NCI-H146 treated with DMSO at 0.1 percent for 48 hours (cell line): ENCODE results near the gene ZXDA.
"Not testable (repeated sequence)": the region's sequence is repeated elsewhere in the genome, so short reads cannot be mapped to it uniquely, and the experiment has no call there.

Experiments
- DNase-seq: peaks from one replicate; lab custom pipeline; 2025; ENCODE audit not compliant: unreplicated experiment; lab: John Stamatoyannopoulos, UW

ZXDA gene

GRCh38 chrX:57910287-57910912, at the start of gene ZXDA:
Gene ZXDA, minus strand, starts transcription at chrX:57910458. Its CDS starts 38 bp downstream, at chrX:57910420.
- not testable (repeated sequence) for DNase-seq

GRCh38 chrX:57952320-57952678, 42.0 kb upstream of the ZXDA start:
- no peak for DNase-seq

DNA sequence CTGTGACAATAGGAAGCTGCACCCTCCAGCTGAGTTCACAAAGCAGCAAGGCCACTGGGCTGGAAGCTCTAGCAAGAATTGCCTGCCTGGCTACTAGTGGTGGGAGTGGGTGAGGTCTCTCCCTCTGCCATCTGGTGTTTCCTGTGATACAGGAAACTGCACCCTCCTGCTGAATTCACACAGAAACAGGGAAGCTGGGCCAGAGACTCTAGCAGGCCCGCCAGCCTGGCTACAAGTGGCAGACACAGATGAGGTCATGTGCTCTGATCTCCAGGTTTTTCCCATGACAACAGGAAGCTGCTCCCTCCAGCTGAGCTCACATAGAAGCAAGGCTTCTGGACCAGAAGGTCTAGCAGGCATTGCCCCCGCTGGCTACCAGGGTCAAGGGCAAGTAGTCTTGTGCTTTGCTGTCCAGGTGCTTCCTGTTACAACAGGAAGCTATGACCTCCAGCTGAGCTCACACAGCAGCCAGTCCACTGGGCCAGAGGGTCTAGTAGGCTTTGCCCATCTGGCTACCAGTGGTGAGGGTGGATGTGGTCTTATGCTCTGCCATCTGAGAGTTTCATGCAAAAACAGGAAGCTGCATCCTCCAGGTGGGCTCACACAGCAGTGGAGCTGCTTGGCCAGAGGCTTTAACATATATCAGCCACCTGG, 41.5 kb upstream of the ZXDA start:
- no peak for DNase-seq

DNA sequence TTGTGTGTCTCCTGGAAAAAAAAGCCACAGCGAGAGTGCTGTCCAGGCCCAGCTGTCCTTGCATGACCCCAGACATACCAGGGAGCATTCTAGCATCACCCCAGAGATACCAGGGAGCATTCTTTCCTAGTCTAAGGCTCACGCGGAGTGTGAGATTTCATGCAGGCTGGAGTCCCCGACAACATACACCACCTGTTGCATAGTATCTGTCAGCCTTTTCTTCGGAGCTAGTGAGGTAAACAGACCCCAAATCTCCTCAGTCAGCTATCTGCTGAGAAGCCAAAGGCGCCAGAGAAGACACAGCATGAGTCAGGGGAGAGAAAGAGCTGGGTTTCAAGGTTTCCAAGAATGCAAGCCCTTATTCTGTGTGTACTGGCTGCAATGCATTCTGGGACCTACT, 23.1 kb upstream of the ZXDA start:
- DNase-seq: no peak

DNA sequence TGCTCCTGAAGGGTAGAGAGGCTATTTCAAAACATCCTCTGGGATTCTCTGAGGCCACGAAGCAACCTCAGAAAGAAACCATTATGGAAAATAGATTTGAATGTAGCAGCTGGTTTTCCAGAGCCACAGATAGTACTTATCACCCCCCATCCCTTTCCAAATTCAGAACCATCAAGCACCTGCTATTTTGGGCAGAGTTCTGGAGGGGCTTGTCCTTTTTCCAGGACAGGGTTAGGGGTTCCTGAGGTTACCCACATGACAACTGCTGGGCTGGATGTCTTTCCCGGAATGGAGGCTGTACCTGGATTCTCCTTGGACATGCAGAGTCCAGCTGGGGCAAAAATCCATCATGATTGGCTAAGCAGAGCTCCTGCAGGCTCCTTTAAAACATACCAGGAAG, 22.0 kb upstream of the ZXDA start:
- DNase-seq: no peak

DNA sequence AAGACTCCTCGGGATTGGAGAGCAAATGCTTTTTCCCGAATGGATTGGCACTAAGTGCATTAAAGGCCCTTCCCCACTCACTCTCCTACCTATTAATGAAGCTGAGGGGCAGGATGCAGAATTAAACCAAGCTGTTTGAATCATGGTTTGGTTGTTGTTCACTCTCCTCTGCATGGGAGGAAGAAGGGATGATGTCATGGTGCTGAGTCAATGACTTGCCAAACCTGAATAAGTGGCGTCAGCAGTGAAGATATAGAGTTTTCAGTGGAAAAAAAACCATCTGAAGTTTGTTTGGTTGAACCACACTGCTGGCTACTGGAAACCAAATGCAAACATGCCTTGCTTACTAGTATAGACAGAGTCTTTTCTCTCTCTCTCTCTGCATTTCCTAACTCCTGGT, 19.8 kb upstream of the ZXDA start:
- no peak for DNase-seq

DNA sequence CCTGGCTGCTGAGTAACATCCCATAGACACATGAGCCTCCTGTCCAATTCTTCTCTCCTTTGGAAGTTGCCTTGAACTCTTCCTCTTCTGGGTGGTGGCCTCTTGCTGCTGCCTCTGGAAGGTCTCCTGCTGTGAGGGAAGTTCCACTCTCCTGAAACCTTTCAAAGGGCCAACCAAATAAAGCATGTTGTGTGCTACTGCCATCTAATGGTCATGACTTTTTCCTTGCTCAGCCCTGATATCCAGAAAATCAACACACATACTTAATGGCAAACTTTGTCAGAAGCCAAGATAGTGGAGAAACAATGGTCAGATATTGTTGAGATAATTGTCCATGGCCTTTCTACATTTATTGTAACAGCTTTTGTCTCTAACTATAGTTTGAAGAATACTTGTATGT, 19.1 kb upstream of the ZXDA start:
- no peak for DNase-seq

DNA sequence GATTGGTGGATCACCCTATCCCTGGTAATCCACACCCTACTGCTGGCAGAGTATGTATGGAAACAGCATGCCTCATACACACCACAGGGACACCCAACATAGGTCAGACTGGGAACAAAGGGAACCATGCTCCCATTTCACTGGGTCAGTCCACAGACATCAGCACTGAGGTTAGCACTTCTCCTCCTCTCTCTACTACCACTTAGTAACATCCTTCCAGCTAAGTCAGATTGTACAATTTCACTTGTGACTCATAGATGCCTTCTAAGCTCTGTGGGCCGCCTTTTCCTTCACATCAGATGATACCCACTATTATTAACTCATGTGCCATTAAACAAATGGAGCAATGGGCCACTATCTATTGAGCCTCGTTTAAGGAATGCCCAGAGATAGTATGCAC, 15.5 kb upstream of the ZXDA start:
- no peak for DNase-seq

DNA sequence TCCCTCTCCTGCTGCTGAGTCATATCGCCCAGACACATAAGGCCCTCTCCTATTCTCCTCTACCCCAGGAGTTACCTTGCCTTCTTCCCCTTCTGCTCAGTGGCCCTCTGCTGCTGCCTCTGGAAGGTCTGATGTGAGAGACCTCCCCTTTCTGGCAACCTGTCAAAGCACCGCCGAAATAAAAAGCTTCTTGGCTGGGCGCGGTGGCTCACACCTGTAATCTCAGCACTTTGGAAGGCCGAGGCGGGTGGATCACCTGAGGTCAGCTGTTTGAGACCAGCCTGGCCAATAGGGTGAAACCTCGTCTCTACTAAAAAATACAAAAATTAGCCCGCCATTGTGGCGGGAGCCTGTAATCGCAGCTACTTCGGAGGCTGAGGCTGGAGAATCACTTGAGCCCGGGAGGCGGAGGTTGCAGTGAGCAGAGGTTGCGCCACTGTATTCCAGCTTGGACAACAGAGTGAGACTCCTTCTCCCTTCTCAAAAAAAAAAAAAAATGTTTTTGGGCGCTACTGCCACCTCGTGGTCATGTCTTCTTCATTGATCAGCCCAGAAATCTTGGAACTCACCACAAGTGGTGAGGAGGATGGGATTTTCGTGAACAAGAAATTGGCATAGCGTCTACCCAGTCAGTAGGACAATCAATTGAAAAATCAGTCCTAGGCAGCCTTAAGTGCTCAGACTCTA, 8.6 kb upstream of the ZXDA start:
- DNase-seq: peak; percentile 8

DNA sequence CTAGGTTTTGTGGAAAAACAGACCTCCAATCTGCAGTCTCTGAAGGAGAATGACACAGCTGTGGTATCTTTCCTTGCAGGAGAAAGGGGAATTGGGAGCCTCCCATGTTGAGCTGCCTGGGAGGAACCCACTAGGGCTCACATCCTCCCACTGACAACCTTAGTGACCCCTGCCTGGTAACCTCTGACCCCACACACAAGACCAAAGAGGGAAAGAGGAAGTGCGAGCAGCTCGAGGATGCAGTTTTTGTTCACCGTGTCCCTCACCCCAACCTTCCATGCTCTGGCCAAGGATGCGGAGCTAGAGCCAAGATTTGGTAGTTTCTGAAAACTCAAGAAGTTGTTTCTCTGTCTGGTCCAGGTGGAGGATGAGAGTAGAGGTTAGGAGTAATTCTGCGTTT, 5.4 kb upstream of the ZXDA start:
- no peak for DNase-seq

DNA sequence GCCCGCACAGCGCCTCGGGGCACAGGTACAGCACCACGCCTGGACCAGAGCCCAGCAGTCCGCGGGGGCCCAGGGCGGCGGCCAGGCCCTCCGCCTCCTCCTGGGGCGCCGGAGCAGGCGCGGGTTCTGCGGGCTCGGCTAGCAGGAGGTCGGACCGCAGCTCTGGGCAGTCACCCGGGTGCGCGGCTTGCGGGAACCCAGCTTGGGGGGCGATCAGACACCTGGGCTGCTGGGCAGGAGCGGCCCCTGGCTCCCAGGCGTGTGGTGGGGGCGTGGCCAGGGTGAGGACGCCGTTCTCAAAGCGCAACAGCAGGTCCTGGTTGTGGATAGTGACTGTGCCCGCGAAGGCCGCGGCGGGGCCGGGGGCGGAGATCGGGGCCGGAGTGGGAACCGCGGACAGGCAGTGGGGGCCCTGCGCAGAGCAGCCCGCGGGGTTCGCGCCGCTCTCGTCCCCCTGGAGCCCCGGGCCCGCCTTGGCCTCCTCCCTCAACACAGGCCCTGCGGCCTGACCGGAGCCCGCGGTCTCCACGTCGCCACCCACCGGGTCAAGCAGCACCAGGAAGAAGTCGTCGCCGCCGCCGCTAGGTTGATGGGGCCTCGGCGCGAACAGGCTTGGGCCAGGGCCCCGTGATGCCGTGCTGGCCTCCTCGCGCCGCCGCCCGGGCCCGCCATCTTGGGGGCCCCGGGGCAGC, 517 bp downstream of the ZXDA start:
- peak; percentile 42 for DNase-seq

GRCh38 chrX:57908972-57909594, 1.2 kb downstream of the ZXDA start:
- DNase-seq: not testable (repeated sequence)

DNA sequence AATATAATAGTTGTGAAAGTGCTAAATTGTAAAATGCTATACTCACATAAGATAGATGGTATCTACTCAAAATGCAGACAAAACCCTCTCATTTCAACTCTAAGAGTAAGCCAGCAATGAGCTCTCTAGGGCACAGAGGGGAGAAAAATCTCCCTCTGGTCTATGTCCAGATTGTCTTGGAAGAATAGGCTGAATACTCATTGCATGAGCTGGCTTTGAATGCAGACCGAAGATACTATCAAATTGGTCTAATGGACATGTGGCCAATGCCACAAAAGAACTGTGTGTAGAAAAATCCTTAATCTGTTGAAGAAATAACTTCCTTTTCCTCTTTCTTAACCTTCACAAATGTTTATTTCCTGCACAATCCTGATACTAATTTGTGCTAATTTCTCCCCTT, 3.5 kb downstream of the ZXDA start:
- DNase-seq: no peak

DNA sequence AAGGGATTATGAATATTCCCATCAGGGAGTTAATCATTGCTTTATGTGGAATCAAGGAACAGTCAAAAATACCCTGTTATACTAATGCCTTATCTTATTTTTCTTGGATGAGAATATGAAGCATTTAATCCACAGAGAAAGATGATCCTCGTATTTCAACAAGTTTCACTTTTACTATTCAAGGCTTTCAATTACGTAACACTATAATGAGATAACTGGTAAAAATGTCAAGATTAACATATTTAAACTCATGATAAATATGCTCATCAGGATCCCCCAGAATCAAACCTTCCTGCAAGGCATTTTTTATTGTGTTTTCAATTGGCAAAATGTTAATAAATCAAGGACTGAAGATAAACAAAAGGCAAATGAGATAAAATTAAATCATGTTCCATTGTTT, 5.1 kb downstream of the ZXDA start:
- DNase-seq: no peak

GRCh38 chrX:57904176-57904880, 5.9 kb downstream of the ZXDA start:
- no peak for DNase-seq

- DNase-seq: peak; percentile 70
These were observed 7.6 kb downstream of the ZXDA start for GRCh38 chrX:57902633-57903032.

- DNase-seq: no peak
These were observed 8.8 kb downstream of the ZXDA start for GRCh38 chrX:57901466-57901865.

DNA sequence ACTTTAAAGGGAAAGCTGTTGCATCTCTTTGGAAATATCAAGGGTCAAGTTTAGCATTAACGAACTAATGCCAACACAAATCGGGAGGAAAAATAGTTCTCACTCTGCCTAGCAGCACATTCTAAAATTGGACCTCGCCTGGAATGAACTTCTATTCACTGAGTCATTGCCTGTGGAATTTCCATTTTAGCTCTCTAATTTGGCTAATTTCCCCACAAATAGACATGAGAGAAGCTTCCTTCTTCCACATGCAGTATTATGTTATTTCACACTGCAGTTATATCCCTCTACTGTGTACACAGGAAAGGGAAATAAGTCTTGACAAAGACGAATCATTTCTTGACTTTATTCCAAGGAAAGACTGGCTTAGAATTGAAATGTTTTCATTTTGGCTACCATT, 9.3 kb downstream of the ZXDA start:
- DNase-seq: no peak

DNA sequence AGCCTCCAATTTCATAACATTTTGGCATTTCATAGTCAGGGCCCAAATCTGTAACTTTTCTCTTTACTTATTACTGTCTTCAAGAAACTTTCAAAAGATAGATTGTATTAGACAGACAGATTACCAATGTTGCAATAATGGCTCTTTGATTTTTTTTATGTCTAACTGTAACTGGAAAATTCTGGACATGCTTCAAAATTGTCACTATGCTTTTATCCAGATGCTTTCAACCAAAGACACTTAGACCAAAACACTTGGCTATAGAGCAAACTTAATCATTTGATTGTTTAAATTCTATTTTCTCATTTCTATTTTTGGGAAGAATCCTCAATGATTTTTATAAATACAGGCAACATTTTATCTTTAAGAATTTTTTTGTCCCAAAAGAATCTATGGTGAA, 10.4 kb downstream of the ZXDA start:
- no peak for DNase-seq

DNA sequence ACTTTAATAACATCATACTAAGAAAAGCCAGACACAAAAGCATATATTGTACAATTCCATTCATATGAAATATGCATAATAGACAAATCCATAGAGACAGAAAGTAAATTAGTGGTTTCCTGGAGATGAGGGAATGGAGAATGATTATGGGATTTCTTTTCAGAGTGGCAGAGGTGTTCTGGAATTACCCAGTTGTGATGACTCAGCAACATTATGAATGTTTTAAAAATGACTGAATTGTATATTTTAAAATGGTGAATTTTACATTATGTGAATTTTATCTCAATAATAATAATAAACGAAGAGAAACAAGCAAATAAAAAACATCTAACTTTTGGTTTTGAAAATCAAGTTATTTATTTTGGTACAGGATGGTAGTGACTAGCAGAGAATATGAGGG, 11.2 kb downstream of the ZXDA start:
- no peak for DNase-seq

DNA sequence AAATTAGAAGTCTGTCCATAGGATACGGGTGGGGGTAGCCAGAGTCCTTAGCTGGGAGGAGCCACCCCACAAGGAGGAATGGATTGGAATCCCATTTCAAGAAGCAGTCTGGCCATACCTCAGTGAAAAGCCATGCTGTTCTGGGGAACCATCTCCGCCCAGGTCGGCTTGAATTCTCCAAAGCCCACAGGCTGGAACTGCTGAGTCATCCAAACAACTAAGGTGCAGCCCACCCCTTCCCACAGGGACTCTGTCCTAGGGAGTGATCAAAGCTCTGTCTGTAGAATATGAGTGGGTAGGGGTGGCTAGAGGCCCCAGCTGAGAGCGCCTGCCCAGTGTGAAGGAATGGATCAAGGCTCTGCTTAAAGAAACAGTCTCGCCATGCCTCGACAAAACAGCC, 38.8 kb downstream of the ZXDA start:
- DNase-seq: no peak
